RWPE2 (cell line): Measurements from ENCODE around the gene C19orf67.
A peak's percentile ranks its signal among the peaks of the same experiment; 100 is the strongest.
"Not testable (repeated sequence)": the region's sequence is repeated elsewhere in the genome, so short reads cannot be mapped to it uniquely, and the experiment has no call there.

ENCODE experiments used
- ATAC-seq: fragments of 200-7000 bp; cut with Tn5 transposase; 3 replicates; pipeline ENCODE4 v1.9.1; 2021; ENCODE audit warnings: low read depth
- DNase-seq: peaks from one replicate; pipeline ENCODE4 v3.0.0-alpha.2; 2020; ENCODE audit warnings: low spot score
- H3K27ac ChIP-seq: fragments of 450-650 bp; 2 replicates; pipeline ENCODE4 v1.5.1; 2017; ENCODE audit warnings: mild to moderate bottlenecking; ENCODE audit not compliant: poor library complexity, severe bottlenecking
- H3K27me3 ChIP-seq: fragments of 250-450 bp; sonication (Bioruptor Pico); 2 replicates; pipeline ENCODE4 v1.5.1; 2021; ENCODE audit warnings: mild to moderate bottlenecking, moderate library complexity; ENCODE audit not compliant: insufficient read depth, poor library complexity, severe bottlenecking
- H3K36me3 ChIP-seq: fragments of 250-450 bp; sonication (Bioruptor Pico); 2 replicates; pipeline ENCODE4 v1.5.1; 2020; ENCODE audit warnings: low read depth, mild to moderate bottlenecking, moderate library complexity
- H3K4me1 ChIP-seq: fragments of 250-450 bp; sonication (Bioruptor Pico); 2 replicates; pipeline ENCODE4 v1.5.1; 2021; ENCODE audit warnings: mild to moderate bottlenecking, moderate library complexity; ENCODE audit not compliant: insufficient read depth, poor library complexity, severe bottlenecking
- H3K4me3 ChIP-seq: fragments of 250-450 bp; sonication (Bioruptor Pico); 2 replicates; pipeline ENCODE4 v1.5.1; 2021; ENCODE audit warnings: mild to moderate bottlenecking, moderate library complexity; ENCODE audit not compliant: severe bottlenecking
- H3K9me3 ChIP-seq: fragments of 250-450 bp; sonication (Bioruptor Pico); 2 replicates; pipeline ENCODE4 v1.5.1; 2021; ENCODE audit warnings: mild to moderate bottlenecking, moderate library complexity; ENCODE audit not compliant: severe bottlenecking
- TF ChIP-seq, protein P1 (sequence below): fragments of 450-650 bp; IDR thresholded peaks from one replicate; pipeline ENCODE4 v1.5.1; 2017; ENCODE audit warnings: mild to moderate bottlenecking, moderate library complexity; ENCODE audit not compliant: poor library complexity, severe bottlenecking

C19orf67 gene

DNA sequence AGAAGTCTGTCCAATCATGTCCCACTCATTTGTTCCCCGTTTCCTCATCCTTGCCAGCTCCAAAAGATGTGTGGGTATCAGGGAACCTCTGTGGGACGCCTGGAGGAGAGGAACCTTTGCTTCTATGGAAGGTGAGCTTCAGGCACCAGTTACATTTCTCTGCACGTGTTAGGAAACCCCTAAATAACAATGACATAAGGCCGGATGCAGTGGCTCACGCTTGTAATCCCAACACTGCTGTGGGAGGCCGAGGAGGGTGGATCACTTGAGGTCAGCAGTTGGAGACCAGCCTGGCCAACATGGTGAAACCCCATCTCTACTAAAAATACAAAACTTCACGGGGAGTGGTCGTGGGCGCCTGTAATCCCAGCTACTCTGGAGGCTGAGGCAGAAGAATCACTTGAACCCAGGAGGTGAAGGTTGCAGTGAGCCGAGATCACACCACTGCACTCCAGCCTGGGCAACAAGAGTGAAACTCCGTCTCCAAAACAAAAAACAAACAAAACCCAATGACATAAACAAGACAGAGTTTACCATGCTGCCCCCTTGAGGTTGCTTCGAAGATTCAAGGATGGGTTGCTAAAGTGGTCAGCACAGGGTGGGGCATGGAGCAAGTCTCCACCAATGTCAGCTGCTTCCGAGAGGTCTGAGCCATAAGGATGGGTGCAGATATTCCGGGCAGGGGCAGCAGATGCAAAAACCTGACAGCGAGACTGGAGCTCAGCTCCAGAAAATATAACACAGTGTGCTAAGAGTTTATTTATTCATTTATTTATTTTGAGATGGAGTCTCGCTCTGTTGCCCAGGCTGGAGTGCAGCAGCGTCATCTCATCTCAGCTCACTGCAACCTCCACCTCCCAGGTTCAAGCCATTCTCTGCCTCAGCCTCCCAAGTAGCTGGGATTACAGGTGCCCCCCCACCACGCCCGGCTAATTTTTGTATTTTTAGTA is 42.6 kb downstream of the C19orf67 start:
- not testable (repeated sequence) for DNase-seq, H3K4me1 ChIP-seq, H3K36me3 ChIP-seq, H3K27me3 ChIP-seq, H3K9me3 ChIP-seq, H3K4me3 ChIP-seq, H3K27ac ChIP-seq
- peak; percentile 53; the same call in 1 of the 3 replicates for ATAC-seq
- TF ChIP-seq, protein P1, sequence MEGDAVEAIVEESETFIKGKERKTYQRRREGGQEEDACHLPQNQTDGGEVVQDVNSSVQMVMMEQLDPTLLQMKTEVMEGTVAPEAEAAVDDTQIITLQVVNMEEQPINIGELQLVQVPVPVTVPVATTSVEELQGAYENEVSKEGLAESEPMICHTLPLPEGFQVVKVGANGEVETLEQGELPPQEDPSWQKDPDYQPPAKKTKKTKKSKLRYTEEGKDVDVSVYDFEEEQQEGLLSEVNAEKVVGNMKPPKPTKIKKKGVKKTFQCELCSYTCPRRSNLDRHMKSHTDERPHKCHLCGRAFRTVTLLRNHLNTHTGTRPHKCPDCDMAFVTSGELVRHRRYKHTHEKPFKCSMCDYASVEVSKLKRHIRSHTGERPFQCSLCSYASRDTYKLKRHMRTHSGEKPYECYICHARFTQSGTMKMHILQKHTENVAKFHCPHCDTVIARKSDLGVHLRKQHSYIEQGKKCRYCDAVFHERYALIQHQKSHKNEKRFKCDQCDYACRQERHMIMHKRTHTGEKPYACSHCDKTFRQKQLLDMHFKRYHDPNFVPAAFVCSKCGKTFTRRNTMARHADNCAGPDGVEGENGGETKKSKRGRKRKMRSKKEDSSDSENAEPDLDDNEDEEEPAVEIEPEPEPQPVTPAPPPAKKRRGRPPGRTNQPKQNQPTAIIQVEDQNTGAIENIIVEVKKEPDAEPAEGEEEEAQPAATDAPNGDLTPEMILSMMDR = peak; percentile 52

DNA sequence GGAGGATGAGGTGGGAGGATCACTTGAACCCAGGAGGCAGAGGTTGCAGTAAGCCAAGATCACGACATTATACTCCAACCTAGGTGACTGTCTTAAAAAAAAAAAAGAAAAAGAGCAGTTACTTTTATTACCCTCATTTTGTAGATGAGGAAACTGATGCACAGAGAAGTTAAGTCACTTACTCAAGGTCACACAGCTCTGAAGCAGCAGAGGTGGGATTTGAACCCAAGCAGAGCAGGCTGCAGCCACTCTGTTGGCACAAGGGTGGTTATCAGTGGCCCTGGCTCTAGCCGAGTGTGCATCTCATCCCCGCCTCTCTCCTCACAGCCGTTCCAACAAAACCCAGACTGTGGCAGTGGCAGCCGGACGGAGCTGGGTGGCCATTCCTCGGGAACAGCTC is 46.4 kb downstream of the C19orf67 start:
- TF ChIP-seq, protein P1 = no peak
- no peaks in the 10 kb centered on the region for H3K9me3 ChIP-seq
- H3K36me3 ChIP-seq = no peaks in the 10 kb centered on the region
- no peaks in the 10 kb centered on the region for H3K27me3 ChIP-seq
- no peak overlapping the region for H3K4me3 ChIP-seq
- no peak overlapping the region for H3K27ac ChIP-seq
- no peak for DNase-seq
- no peaks in the 10 kb centered on the region for H3K4me1 ChIP-seq
- no peak for ATAC-seq

DNA sequence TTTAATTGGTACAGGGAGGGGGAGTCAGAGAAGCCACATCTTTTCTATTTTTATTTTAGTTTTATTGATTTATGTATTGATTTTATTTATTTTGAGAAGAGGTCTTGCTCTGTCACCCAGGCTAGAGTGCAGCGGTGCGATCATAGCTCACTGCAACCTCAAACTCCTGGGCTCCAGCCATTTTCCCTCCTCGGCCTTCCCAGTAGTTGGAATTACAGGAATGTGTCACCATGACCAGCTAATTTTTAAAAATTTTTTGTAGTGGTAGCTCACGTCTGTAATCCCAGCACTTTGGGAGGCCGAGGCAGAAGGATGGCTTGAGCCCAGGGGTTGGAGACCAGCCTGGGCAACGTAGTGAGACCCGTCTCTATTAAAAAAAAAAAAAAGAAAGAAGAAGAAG is 49.9 kb downstream of the C19orf67 start:
- H3K27ac ChIP-seq = no peak overlapping the region
- no peaks in the 10 kb centered on the region for H3K27me3 ChIP-seq
- DNase-seq (no peak), ATAC-seq (no peak)
- TF ChIP-seq, protein P1 = no peak
- no peaks in the 10 kb centered on the region for H3K36me3 ChIP-seq
- H3K4me3 ChIP-seq = no peak overlapping the region
- no peaks in the 10 kb centered on the region for H3K4me1 ChIP-seq
- H3K9me3 ChIP-seq = no peaks in the 10 kb centered on the region

DNA sequence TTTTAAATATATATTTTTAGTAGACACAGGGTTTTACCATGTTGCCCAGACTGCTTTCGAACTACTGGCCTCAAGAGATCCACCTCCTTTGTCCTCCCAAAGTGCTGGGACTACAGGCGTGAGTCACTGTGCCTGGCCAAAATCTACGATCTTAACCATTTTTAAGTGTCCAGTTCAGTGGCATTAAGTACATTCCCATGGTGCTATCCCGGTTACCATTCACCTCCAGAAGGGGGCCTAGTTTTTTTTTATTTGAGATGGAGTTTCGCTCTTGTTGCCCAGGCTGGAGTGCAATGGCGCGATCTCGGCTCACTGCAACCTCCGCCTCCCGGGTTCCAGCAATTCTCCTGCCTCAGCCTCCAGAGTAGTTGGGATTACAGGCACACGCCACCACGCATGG is 50.4 kb downstream of the C19orf67 start:
- not testable (repeated sequence) for ATAC-seq, H3K36me3 ChIP-seq, H3K4me1 ChIP-seq, H3K27ac ChIP-seq, H3K4me3 ChIP-seq, DNase-seq, H3K9me3 ChIP-seq, H3K27me3 ChIP-seq
- TF ChIP-seq, protein P1 = peak; percentile 6

DNA sequence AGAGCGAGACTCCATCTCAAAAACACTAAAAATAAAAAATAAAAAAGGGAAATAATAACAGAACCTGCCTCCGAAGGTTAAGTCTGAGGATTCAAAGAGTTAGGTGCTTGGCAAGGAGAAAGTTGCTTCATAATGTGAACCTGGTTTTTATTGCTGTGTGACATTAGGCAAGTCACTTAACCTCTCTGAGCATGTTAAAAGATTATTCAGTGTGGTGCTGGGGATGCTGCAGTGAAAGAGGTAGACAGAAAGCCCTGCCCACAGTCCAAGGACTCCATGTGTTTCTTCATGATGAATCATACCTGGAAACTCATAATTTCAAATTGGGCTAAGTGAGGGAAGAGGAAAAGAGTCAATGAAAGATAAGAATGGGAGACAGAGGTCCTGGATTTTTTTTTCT is 51.6 kb downstream of the C19orf67 start:
- DNase-seq (no peak), ATAC-seq (no peak)
- H3K36me3 ChIP-seq = no peaks in the 10 kb centered on the region
- H3K27ac ChIP-seq = no peak overlapping the region
- H3K27me3 ChIP-seq = no peaks in the 10 kb centered on the region
- H3K9me3 ChIP-seq = no peaks in the 10 kb centered on the region
- H3K4me1 ChIP-seq = no peaks in the 10 kb centered on the region
- TF ChIP-seq, protein P1 = no peak
- H3K4me3 ChIP-seq = no peak overlapping the region
